Activated effector memory CD4-positive, alpha-beta T cell treated with Interleukin-2 at 50 U/mL for 16 hours (primary cell): ENCODE measurements around the gene LSM14A.
"Not testable (repeated sequence)": the region's sequence is repeated elsewhere in the genome, so short reads cannot be mapped to it uniquely, and the experiment has no call there.

Experiments used
- DNase-seq: peaks from one replicate; pipeline ENCODE4 v3.0.0-alpha.2; 2020

The LSM14A gene

GRCh38 chr19:34171877-34172660 is at the start of gene LSM14A:
Gene LSM14A, plus strand, starts transcription at chr19:34172504. Its CDS starts 139 bp downstream, at chr19:34172643.
- peak; percentile 88 for DNase-seq

GRCh38 chr19:34124828-34125227 is 47.5 kb upstream of the LSM14A start:
- DNase-seq, result no peak

GRCh38 chr19:34126966-34127365 is 45.3 kb upstream of the LSM14A start:
- DNase-seq, result no peak

- no peak for DNase-seq
Observed at GRCh38 chr19:34127684-34128189, 44.6 kb upstream of the LSM14A start.

GRCh38 chr19:34128558-34129250 is 43.6 kb upstream of the LSM14A start:
- DNase-seq, result no peak

GRCh38 chr19:34131100-34131499 is 41.2 kb upstream of the LSM14A start:
- no peak for DNase-seq

- DNase-seq, result not testable (repeated sequence)
Observed at GRCh38 chr19:34132145-34132544, 40.2 kb upstream of the LSM14A start.

GRCh38 chr19:34132706-34133105 is 39.6 kb upstream of the LSM14A start:
- not testable (repeated sequence) for DNase-seq

GRCh38 chr19:34134190-34135053 is 37.9 kb upstream of the LSM14A start:
- peak; percentile 85 for DNase-seq

- DNase-seq, result no peak
Observed at GRCh38 chr19:34135054-34135800, 37.1 kb upstream of the LSM14A start.

GRCh38 chr19:34135821-34136611 is 36.3 kb upstream of the LSM14A start:
- DNase-seq, result no peak

- no peak for DNase-seq
Observed at GRCh38 chr19:34141025-34141424, 31.3 kb upstream of the LSM14A start.

- DNase-seq, result no peak
Observed at GRCh38 chr19:34142440-34142839, 29.9 kb upstream of the LSM14A start.

- peak; percentile 18 for DNase-seq
Observed at GRCh38 chr19:34145741-34146202, 26.5 kb upstream of the LSM14A start.

- no peak for DNase-seq
Observed at GRCh38 chr19:34148658-34149185, 23.6 kb upstream of the LSM14A start.

GRCh38 chr19:34149873-34150272 is 22.4 kb upstream of the LSM14A start:
- DNase-seq, result no peak

- no peak for DNase-seq
Observed at GRCh38 chr19:34150558-34150957, 21.7 kb upstream of the LSM14A start.

GRCh38 chr19:34151439-34151838 is 20.9 kb upstream of the LSM14A start:
- DNase-seq, result no peak

- no peak for DNase-seq
Observed at GRCh38 chr19:34154401-34154800, 17.9 kb upstream of the LSM14A start.

GRCh38 chr19:34155686-34156085 is 16.6 kb upstream of the LSM14A start:
- DNase-seq, result no peak

GRCh38 chr19:34158966-34159365 is 13.3 kb upstream of the LSM14A start:
- not testable (repeated sequence) for DNase-seq
